HG03025 (cell line): ENCODE measurements around the gene VWA3B.

Experiments used
- ATAC-seq: cut with Tn5 transposase; IDR thresholded peaks from one replicate; pipeline ENCODE4 v1.9.1; 2021; ENCODE audit warnings: mild to moderate bottlenecking, moderate library complexity; ENCODE audit not compliant: unreplicated experiment, low FRiP score

VWA3B gene

DNA sequence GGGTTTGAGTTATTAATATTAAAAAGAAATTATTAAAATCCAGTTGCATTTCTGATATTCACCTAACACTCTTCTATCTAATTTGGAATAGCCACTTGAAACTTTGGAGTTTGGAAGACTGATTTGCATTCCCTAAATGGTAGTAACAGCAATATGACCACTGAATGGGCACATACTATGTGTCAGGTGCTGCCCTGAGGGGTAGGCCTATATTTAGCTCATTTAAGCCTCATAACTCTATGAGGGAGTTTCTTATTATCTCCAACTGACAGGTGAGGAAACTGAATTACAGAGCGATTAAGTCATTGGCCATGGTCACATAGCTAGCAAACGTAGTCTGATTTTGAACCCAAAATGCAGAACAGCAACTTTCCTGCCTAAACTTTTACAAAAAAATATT lies 77.3 kb downstream of the VWA3B start:
- ATAC-seq, result no peak

DNA sequence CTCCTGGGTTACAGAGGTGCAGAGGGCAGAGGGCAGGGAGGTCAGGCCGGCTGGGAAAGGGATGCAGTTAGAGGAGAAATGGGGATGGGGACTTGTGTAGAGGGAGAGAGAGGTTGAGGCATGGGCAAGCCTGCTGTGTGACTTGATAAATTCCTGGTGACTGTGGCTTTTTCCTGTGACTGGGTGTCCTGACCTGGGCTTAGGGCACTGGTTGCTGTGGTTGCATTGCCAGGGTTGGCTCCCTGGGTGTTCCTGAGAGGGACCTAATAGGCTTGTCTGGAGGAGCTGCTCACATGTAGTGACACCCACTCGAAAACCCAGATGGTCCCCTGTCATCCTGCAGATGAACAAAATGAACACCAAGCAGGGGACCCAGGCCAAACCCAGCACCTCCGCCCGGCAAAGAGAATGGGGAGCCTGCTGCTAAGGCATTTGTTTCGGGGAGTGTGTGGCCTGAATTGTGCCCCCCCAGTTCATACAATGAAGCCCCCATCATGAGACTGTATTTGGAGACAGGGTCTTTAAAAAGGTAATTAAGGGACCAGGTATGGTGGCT lies 78.6 kb downstream of the VWA3B start:
- no peak for ATAC-seq

DNA sequence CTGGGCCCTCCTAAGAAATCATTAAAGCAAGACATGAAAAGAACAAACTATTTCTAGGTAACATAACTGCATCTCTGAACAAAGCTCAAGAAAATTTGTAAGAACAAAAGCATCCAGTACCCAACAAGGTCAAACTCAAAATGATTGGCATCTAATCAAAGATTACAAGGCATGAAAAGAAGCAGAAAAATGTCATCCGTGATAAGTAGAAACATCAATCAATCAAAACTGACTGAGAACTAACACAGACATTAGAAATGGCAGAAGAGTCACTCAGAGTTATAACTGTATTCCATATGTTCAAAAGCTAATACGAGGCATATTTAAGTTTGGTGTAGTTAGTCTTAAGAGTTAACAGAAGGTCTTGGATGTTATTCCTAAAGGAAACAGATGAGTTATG lies 80.9 kb downstream of the VWA3B start:
- ATAC-seq, result no peak

DNA sequence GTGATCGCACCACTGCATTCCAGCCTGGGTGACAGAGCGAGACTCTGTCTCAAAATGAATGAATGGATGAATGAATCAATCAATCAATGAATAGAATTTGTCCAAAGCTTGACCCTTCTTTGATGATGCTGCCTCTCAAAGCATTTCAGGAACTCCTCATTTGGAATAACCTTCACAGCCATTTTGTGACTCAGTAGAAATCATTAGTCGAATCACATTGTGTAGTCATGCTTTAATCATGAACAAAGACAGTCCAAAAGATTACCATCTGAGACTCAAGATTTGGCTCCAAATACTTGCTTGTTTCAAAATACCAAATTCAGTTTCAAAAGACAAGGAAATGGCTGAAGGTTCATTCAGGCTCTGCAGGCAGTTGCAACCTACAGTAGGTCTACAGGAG lies 83.1 kb downstream of the VWA3B start:
- no peak for ATAC-seq

DNA sequence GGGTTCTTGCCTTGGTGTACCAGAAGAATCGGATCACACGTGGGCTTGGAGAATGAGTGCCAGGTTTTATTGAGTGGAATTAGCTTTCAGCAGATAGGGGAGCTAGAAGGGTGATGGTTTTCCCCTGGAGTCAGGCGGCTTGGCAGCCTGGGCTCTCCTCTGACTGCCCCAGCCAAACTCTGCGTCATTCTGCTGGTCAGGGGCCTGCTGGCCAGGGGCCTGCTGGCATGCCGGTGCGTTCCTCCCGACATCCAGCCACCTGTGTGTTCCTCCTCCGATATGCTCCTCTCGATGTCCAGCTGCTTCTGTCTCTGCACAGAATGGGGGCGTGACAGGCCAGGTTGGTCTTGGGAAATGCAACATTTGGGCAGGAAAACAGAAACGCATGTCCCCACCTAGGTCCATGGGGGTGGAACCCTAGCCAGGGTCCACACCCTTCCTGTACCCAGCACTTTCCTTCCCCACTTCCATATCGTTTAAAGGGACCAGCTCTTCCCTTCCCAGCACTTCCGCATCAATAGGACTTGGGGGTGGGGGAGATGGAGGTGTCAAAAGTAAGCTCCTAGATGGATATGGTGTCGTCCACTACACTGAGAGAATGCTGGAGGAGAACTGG lies 85.3 kb downstream of the VWA3B start:
- ATAC-seq, result no peak

DNA sequence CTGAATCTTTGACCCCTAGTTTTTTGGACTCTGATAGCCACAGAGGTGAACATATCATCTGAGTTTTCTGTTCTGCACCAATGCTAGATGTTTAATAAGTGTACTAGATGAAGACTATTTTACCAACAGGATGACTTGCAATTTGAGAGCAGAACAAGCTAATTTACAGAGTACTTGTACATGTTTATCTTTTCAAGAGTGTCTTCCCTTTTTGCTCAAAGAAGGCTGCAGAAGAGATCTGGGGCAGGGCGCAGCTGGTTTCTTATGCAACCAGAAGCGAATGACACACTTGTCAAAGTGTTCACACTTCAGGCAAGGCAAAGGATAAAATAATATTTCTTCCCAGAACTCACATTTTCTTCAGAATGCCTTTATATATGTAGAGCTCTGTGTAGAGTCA lies 86.0 kb downstream of the VWA3B start:
- no peak for ATAC-seq

DNA sequence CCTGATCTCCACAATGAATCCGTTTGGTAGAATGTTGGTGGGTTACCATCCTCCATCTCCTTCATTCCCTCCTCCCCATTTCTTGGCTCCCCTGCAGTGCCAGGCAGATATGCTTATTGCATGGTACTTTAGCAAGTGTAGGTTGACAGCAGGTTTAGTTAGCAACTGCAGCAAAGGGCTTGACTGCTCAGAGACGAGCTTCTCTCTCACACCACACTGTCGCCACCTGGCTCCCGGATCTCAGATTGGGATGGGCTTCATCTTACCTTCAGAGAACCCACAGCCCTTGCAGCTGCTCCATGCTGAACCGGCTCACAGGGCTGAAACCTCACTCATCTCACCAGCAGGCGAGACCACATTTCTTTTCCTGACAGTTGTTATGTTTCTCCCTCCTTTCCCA lies 88.8 kb downstream of the VWA3B start:
- ATAC-seq, result no peak

DNA sequence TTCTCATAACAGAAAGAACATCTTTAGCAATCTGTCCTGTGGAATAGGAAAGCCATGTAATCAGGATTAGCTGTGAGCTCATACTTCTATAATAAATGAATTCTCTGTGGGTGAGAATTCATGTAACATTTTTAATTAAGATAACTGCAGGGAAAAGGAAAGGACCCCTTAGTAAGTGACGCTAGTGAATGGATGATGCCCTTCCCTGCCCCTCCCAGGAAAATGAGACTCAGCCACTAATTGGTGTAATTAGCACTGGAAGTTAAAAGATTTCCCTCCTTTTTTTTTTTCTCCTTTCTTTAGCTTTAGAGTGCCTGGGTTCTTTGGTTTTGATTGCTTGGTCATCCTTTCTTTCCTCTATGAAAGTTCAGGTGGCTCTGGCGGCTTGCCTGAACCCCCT lies 90.3 kb downstream of the VWA3B start:
- no peak for ATAC-seq

DNA sequence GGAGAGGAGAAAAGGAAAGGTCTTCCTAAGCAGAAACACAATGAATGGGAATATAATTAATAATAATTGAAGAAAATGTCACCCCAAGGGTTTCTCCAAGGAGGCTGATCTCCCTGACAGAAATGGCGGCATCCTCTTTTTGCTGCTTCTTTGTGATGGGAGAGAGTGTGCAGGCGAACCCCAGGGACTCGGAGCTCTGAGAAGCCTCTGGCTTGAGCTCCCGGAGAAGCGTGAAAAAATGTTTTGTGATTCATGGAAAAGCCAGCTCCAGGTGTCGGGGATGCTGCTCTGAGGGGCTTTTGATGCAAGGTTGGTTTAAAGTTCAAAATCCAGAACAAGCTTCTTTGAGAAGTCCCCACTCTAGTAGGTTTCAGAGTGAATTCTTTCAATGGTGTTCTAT lies 91.0 kb downstream of the VWA3B start:
- ATAC-seq, result no peak

DNA sequence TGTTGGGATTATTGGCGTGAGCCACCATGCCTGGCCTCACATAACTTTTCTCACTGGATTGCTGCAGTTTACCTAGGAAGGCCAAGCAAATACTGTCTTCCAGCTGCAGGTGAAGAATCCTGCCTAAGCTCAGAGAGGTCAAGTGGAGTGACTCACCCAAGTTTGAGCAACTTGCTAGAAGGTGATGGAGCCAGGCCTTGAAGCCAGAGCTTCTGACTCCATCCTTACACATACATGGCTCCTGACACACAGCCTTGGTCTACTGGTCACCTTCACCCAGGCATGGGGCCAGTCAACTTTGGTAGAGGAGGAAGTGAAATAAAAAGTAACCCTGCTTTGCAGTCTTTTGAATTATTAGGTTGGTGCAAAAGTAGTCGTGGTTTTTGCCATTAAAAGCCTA lies 93.5 kb downstream of the VWA3B start:
- ATAC-seq, result no peak

DNA sequence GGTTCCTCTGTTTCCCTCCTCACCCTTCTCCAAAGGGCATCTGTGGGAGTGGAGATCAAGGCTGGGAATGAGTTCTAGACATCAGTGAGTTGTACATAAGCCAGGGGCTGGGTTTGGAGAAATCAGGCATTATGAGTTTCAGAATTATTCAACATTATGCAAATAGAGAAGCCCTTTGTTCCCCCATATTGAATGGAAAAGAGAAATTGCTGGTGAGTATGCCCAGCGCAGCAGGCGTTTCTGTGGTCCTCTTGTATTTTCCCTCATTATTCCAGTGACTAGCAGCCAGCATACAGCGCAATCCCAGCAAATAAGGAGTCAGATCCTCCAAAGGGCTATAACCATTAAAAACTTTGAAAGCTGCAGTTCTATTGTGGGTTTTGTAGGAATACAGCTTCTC lies 94.4 kb downstream of the VWA3B start:
- ATAC-seq, result no peak

DNA sequence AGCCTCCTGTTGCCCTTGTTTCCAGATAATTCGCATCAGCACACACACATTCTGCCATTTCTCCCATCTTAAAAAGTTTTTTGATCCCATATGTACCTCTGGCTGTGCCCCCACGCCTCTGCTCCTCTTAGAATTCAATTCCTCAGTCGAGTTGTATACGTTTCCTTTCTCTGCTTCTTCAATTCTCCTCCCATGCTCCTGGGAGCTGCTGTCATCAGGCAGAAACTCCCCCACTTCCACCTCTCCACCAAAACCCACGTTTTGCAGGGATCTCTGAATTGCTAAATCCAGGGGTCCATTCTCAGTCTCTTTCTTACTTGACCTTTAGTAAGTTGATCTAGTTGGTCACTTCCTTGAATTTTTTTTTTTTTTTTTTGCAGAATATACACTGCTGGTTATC lies 98.8 kb downstream of the VWA3B start:
- no peak for ATAC-seq

DNA sequence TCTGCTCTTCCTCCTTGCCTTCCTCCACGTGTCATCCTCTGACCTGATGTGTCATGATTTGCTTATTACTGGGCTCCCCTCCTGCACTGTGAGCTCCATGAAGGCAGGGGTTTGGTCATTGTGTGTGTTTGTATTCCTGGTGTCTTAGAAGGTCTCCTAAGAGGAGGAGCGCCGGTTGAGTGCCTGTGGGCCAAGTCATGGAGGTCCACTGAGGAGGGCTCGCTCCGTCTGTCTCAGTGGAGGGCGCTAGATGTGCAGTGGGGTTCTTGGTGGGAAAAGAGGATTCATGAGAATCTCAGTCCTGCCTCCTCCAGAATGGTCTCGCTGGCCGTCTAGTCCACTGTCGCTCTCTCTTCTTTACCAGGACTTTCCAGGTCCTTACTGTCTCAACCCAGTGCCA lies 100.2 kb downstream of the VWA3B start:
- ATAC-seq, result no peak

DNA sequence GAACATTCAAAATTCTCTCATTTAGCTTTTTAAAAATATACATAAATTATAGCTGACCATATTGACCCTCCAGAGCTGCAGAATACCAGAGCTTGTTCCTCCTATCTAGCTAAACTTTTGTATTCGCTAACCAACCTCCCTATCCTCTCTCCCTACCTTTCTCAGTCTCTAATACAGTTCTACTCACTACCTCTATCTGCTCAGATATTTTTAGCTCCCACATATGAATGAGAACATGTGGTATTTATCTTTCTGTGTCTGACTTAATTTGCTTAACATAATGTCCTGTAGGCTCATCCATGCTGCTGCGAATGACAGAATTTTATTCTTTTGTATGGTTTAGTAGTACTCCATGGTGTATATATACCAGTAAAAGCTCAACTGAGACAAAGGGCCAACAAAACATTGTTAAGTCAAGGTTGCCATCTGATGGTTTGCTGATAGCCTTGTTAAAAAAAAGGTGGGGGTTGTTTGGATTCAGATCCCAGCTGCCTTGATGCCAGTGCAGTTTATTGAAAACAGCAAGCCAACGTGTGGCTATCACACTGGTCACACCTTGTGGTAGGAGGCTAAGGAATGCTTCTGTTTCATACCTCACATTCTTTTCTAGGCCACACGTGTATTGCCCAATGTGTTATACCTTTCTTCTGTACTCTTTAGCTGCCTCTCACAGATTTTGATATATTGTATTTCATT lies 101.5 kb downstream of the VWA3B start:
- no peak for ATAC-seq

DNA sequence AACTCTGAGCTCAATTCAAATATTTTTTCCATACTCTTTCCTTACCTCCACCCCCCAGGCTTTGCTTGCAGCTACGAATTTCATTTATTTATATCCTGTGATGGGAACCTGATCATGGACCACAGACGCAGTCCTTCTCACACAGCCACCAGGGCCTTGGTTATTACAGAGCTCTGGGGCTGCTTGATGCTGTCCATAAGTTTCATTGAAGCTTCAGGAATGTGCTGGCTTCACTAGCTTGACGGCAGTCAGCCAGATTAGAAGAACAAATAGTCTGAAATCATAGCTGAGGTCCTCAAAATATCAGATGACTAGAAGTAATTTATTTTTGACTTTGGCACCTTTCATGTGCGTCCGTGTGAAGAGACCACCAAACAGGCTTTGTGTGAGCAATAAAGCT lies 104.9 kb downstream of the VWA3B start:
- no peak for ATAC-seq

DNA sequence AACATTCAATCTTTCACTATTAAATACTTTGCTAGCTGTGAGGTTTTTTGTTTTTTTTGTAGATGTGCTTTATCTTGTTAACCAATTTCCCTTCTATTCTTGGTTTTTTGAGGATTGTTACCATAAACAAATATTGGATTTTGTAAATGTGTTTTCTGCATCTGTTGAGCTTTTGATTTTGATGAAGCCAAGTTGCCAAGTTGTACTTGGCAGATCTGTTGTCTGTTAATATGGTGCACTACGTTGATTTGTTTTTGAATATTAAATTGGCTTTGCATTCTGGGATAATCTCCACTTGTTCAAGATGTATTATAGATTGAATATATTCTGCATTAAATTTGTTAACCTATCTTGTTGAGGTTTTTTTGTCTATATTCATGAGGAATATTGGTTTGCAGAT lies 114.6 kb downstream of the VWA3B start:
- ATAC-seq, result no peak

DNA sequence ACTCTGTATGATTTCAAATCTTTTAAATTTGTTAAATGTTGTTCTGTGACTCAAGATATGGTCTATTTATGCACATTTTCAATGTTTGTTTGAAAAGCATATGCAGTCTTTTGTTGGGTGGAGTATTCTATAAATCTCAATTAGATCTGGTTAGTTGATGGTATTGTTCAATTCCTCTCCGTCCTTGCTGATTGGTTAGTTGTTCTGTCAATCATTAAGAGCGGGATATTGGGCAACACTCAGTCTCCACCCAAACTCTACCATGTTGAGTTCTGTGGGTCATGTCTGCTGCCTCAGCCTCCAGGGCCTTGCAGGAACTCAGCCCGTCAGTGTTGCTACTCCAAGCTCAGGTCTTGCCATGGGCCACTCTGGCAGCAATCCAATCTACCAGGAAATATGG lies 118.9 kb downstream of the VWA3B start:
- no peak for ATAC-seq

DNA sequence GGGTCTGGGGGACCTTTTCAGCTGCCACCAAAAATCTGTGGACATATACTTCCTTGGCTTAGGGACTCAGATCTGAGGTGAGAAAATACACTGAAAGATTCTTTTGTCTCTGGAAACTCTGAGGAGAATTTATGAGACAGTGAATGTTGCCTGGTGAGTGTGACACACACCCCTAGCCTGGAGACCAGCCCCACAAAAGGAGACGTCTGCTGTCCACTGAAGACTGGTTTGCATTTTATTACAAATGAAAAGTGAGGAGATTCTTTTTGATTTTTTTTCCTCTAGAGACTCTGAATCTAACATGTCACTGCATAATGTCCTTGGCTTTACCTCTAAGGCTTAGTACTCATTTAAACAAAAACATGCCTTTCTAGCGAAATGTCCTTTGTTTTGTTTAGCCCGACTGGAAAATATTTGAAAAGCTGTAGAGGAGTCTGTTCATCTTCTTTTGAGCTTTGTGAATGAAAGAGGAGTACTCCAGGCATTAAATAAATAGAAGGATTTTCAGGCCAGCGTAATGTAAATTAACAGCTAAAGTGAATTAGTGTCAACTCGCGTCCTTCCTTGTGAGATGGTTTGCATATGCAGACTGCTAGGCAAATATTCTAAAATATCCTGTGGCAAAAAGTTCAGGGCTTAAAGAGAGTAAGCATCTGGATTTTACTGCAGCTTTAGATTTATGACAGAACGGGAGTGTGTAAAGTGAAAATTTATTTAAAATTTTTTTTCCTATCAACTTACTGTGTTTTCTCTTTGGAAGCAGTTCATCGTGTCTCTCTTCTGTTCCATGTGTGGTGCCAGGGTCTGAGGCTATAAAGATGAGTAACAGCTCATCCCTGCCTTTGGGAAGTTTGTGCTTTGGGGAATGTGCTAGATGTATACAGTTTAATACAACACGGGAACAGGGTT lies 125.4 kb downstream of the VWA3B start:
- no peak for ATAC-seq

DNA sequence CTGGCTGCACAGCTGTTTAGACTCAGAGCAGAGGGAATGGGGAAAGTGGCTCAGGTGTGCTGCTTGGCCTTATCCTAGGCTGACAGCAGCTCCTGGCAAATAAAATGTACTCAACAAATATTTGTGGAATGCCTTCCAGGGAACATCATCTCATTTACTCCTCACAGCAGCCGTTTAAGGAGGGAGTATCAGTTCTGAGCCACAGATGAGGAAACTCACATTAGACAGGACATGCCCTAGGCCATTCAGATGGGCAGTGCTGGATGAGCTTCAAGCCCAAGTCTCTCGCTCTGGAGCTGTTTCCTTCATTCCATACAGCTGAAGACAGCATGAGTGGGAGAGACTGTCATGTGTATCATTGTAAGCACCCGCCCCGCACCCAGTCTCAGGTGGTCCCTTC lies 129.6 kb downstream of the VWA3B start:
- no peak for ATAC-seq

DNA sequence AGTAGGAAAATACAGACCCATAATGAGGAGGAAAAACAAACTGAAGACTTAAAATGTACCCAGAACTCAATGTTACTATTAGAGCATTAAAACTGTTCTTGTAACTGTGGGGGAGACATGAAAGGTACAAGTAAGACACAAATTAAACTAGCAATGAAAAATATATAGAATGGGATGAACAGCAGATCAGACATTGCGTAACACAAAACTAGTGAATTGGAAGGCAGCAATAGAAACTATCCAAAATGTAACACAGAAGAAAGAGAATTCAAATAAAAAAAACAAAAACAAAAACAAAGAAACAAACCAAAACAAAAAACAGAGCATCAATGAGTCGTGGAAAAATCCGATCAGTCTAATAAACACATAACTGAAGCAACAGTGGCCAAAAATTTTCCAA lies 132.2 kb downstream of the VWA3B start:
- ATAC-seq, result no peak

DNA sequence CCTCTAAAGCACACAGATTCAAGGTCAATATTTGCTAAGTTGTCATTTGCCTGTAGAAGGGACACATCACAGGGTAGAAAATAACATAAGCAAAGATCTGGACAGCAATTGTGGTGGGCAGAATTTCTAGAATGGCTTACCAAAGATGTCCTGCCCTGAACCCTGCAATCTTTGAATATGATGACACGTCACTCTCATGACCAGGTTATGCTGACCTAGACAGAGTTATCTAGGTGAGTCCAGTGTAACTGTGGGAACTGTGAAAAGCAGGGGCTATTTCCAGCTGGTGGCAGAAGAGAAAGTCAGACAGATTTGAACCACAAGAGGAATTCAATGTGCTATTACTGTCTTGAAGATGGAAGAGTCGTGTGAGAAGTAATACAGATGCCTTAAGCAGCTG lies 147.0 kb downstream of the VWA3B start:
- no peak for ATAC-seq
